PFSK-1 (cell line): Measurements from ENCODE around the gene ZNF618.

Experiments
- POLR2AphosphoS5 ChIP-seq: IDR thresholded peaks from 2 replicates; pipeline ENCODE4 v1.6.1; 2012; ENCODE audit warnings: low read depth, mild to moderate bottlenecking, control low read depth, low read length, moderate library complexity
- REST ChIP-seq, 2 experiments: IDR thresholded peaks; 2 replicates each; pipeline versions ENCODE4 v1.6.1 to v1.8.0; 2011 to 2012; ENCODE audit warnings: low read depth in 2 of 2, low read length in 2 of 2, control low read depth in 1 of 2, inconsistent platforms in 1 of 2, mild to moderate bottlenecking in 1 of 2, moderate library complexity in 1 of 2; ENCODE audit not compliant: insufficient read depth in 1 of 2
- SIN3A ChIP-seq: IDR thresholded peaks from 2 replicates; pipeline ENCODE4 v1.6.1; 2012; ENCODE audit warnings: mild to moderate bottlenecking, low read length, moderate library complexity, borderline replicate concordance; ENCODE audit not compliant: insufficient read depth
- TAF1 ChIP-seq: IDR thresholded peaks from 2 replicates; pipeline ENCODE4 v1.6.1; 2012; ENCODE audit warnings: low read length, control low read depth, borderline replicate concordance; ENCODE audit not compliant: insufficient read depth

- TF ChIP-seq REST (IDR thresholded peaks at IDR 0.05; ENCODE audit: insufficient read depth in 1 of 2, low read depth in 2 of 2, low read length in 2 of 2): no peak
- TF ChIP-seq TAF1: no peak
- TF ChIP-seq SIN3A: no peak
- no peak for TF ChIP-seq POLR2AphosphoS5
Observed at GRCh38 chr9:114075602-114076001, 199.5 kb downstream of the ZNF618 start.
